ENCODE data around the gene CACNA2D4. TPM values are rescaled to one million over a fixed set of nuclear protein-coding genes. Genes with fewer than 3 reads are reported as not detected.

CACNA2D4 gene
- total and polyA plus RNA-seq, 2 donors (not counting 3 experiments of a cell fraction or from before 2014, with no cell fraction given): 0.58 to 0.73 TPM

- no peaks in the 10 kb centered on the region for H3K9me1 ChIP-seq (replicated peaks; ENCODE audit: control insufficient read depth, extremely low read depth, insufficient read depth, low read length)
- H3K79me2 ChIP-seq (ENCODE audit: control insufficient read depth, insufficient read depth, low read length): no peaks in the 10 kb centered on the region
- ChIA-PET CTCF (interaction anchor here (0.7 to 1.3 kb wide), 3 partner anchors 9 to 332 kb away, joined by 3 to 6 read pairs (median 3); no protein-coding TSS in a partner anchor), POLR2A (no interaction called here)
- no peak overlapping the region for H3K9ac ChIP-seq (replicated peaks; ENCODE audit: extremely low read depth, insufficient read depth, low read length)
- no peak overlapping the region for H3K4me2 ChIP-seq (ENCODE audit: insufficient read depth, low read length)
- peaks cover 2 to 8% of the 10 kb centered on the region in 2 experiments for H3K36me3 ChIP-seq (ENCODE audit: control insufficient read depth in 2 of 2, extremely low read depth in 1 of 2, insufficient read depth in 2 of 2, low read length in 2 of 2)
- FAIRE-seq (no peak), DNase-seq (ENCODE audit: low read depth, low spot score) (no peak)
- intact Hi-C loops (cut with micrococcal nuclease) (no loop called here), dilution Hi-C loops (cut with MboI; ENCODE audit: extremely low pct_ligation_motif_present, low sequenced_read_pairs) (loop anchor here (10.0 kb wide), 1 partner anchor 58 kb away; no protein-coding TSS in a partner anchor)
- H4K20me1 ChIP-seq (replicated peaks; ENCODE audit: control insufficient read depth, extremely low read depth, insufficient read depth, low read length): no peaks in the 10 kb centered on the region
- no peak overlapping the region for H3K27ac ChIP-seq (ENCODE audit: insufficient read depth, low read depth, low read length)
- no peak overlapping the region for H3K4me3 ChIP-seq (replicated peaks in 1 of 3; ENCODE audit: insufficient read depth in 1 of 3, low read depth in 1 of 3, low read length in 3 of 3)
- H2AFZ ChIP-seq (ENCODE audit: low read depth, low read length): no peak overlapping the region
- no peaks in the 10 kb centered on the region for H3K27me3 ChIP-seq (ENCODE audit: control insufficient read depth in 2 of 2, insufficient read depth in 2 of 2, low read length in 2 of 2)
- no TSS peak for BruUV-seq (replicated peaks)
- TF ChIP-seq JUN (IDR thresholded peaks at IDR 0.05; ENCODE audit: borderline replicate concordance, insufficient read depth, insufficient read length, low read depth): no peak
- TF ChIP-seq, protein P1, sequence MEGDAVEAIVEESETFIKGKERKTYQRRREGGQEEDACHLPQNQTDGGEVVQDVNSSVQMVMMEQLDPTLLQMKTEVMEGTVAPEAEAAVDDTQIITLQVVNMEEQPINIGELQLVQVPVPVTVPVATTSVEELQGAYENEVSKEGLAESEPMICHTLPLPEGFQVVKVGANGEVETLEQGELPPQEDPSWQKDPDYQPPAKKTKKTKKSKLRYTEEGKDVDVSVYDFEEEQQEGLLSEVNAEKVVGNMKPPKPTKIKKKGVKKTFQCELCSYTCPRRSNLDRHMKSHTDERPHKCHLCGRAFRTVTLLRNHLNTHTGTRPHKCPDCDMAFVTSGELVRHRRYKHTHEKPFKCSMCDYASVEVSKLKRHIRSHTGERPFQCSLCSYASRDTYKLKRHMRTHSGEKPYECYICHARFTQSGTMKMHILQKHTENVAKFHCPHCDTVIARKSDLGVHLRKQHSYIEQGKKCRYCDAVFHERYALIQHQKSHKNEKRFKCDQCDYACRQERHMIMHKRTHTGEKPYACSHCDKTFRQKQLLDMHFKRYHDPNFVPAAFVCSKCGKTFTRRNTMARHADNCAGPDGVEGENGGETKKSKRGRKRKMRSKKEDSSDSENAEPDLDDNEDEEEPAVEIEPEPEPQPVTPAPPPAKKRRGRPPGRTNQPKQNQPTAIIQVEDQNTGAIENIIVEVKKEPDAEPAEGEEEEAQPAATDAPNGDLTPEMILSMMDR (IDR thresholded peaks at IDR 0.05; ENCODE audit: extremely low read depth in 1 of 2, insufficient read depth in 1 of 2, low read depth in 1 of 2, low read length in 2 of 2): no peak
- no peak for TF ChIP-seq POLR2AphosphoS5 (IDR thresholded peaks at IDR 0.05; ENCODE audit: insufficient read depth, low read depth, low read length)
- TF ChIP-seq, protein P2, sequence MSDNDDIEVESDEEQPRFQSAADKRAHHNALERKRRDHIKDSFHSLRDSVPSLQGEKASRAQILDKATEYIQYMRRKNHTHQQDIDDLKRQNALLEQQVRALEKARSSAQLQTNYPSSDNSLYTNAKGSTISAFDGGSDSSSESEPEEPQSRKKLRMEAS (IDR thresholded peaks at IDR 0.05; ENCODE audit: insufficient read depth, insufficient read length): no peak
- TF ChIP-seq EZH2 (IDR thresholded peaks at IDR 0.05; ENCODE audit: borderline replicate concordance, low read depth, low read length, severe bottlenecking): no peak
- no peak for TF ChIP-seq MYC (IDR thresholded peaks at IDR 0.05; ENCODE audit: low read depth, low read length)
- TF ChIP-seq GATA2 (IDR thresholded peaks at IDR 0.05; ENCODE audit: insufficient read depth, insufficient read length, low read depth, low read length): no peak
- TF ChIP-seq POLR2A (IDR thresholded peaks at IDR 0.05; ENCODE audit: low read depth, low read length): no peak
- no peak for TF ChIP-seq FOS (IDR thresholded peaks at IDR 0.05; ENCODE audit: borderline replicate concordance, insufficient read depth, low read length)
- no peaks in the 10 kb centered on the region for H3K4me1 ChIP-seq (ENCODE audit: control insufficient read depth, extremely low read depth, insufficient read depth, low read length)
- H3K9me3 ChIP-seq (replicated peaks; ENCODE audit: control insufficient read depth, insufficient read depth, low read length): no peaks in the 10 kb centered on the region
Observed at GRCh38 chr12:1966561-1967226, 48.2 kb upstream of the CACNA2D4 start.

Measured in endothelial cell of umbilical vein (primary cell).